HG02938 (cell line): Measurements from ENCODE around the gene LRRC8B.

ENCODE experiments used
- ATAC-seq: cut with Tn5 transposase; IDR thresholded peaks from one replicate; pipeline ENCODE4 v1.9.1; 2021; ENCODE audit warnings: mild to moderate bottlenecking, moderate library complexity; ENCODE audit not compliant: unreplicated experiment

Gene LRRC8B

DNA sequence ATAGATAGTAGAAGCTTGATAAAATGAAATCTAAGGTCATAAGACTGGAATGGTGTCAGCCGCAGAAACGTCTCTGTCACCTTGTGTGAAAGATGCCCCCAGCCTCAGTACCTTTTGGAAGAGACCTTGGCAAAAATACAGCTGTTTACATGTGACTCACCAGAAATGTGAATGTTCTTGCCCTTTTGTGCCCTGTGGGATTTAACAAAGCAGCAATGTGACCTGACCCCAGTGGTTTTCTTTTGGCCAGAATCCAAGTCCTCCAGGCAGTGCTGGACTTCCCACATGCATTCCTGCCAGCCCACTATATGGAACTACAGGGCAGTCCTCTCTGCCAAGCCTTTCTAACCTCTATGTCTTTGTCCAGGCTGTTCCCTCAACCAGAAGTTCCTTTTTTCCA, 81.1 kb downstream of the LRRC8B start:
- no peak for ATAC-seq

- no peak for ATAC-seq
These were observed 81.8 kb downstream of the LRRC8B start for GRCh38 chr1:89606227-89606980.

DNA sequence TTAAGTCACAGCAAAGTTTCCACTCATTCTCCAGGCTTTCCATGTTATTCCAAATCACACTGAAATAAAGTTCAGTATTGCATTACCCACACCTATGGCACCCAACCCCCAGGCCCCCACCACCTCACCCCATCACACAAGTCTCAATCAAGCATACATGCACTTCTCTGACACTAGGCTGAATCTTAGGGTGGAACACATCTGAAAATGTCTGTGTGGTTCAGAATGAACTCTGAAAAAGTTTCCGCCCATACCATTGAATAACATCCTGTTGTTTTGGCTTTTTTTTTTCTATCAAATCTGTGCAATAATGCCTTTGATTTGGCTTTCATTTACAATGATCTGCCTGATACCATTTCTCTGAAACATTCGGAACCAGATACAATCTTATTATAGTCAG, 82.5 kb downstream of the LRRC8B start:
- no peak for ATAC-seq

GRCh38 chr1:89607586-89608318, 83.1 kb downstream of the LRRC8B start:
- ATAC-seq = no peak

DNA sequence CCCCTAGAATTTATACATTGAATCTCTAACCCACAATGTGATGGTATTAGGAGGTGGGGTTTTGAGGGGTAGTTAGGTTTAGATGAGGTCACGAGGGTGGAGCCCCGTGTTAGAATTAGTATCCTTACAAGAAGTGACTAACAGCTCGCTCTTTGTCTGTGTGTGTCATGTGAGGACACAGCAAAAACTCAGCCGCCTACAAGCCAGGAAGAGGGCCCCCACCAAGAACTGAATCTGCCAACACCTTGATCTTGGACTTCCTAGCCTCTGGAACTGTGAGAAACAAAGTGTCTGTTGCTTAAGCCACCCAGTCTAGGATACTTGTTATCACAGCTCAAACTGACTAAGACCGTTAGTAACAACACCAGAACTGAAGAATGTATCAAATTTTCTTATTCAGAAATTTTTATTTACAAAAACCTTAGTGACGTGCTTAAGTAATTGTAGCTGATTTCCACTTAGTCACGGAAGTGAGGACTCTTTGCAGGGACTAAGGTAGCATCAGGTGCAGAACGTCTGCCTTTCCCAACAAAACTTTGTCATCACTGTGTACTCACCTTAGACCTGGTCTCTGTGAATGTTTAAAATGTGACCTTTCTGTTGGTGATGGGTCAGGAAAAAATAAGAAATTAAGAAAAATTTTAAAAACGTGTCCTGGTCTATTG, 83.8 kb downstream of the LRRC8B start:
- ATAC-seq = no peak

DNA sequence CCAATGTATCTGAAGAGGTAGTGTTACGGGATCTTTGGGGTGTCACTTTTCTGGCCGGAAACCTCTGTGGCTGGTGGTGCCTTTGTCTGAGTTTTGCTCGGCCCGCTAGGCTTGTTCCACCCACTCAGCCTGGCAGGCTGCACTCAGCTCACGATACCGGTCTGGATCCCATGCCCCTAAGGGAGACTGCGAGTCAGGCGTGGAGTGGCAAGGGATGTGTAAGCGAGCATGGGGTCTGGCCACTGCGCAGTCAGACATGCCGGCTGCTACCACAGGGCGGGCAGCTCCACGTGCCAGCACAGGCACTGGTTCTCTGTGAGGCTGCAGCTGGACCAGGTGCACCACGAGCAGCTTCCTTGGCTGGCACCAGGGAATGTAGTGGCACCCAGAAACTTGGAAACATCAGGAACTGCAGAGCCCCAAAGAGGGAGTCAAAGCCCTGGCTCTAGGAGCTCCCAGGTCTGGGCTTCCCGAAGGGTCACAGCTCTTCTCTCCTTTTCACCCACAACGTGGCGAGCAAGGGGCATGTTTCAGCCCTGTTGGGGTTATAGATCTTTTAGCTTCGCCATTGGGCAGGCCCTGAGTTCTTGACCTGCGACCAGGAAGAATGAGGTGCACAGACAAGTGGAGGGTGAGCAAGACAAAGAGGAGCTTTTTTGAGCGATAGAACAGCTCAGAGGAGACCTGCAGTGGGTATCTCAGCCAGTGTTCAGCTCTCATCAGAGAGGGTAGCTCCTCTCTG, 84.5 kb downstream of the LRRC8B start:
- ATAC-seq = no peak

- ATAC-seq = no peak
These were observed 85.3 kb downstream of the LRRC8B start for GRCh38 chr1:89609781-89610456.

GRCh38 chr1:89610457-89611011, 85.9 kb downstream of the LRRC8B start:
- no peak for ATAC-seq

DNA sequence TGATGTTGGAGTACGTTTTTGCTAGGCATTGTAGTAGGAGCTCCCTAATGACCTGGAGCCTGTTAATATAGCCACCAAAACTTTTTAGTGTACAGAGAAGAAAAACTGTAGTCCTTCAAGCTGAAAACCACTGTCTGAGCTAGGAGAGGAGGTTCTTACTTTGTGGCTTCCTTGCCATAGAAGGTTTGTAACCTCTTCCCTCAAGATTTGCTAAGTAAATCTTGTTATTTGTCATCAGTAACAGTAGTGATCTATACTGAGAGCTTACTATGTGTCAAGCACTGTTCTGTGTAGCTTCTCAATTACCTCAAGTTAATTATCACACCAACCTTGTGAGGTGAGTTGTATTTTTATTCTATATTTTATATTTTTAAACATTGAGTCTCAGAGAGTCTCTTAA, 87.1 kb downstream of the LRRC8B start:
- ATAC-seq = peak; percentile 99

DNA sequence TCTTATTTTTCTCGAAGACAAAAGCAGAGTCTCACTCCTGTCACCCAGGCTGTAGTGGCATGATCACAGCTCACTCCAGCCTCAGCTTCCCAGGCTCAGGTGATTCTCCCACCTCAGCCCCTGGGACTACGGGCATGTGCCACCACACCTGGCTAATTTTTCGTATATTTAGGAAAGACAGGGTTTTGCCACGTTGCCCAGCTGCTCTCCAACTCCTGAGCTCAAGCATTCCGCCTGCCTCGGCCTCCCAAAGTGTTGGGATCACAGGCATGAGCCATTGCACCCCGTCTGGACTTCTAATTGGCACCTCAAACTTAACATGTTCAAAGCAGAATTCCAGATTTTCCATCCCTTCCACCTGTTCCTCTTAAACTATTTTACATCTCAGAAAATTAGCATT, 89.3 kb downstream of the LRRC8B start:
- no peak for ATAC-seq

- no peak for ATAC-seq
These were observed 91.3 kb downstream of the LRRC8B start for GRCh38 chr1:89615676-89616598.

DNA sequence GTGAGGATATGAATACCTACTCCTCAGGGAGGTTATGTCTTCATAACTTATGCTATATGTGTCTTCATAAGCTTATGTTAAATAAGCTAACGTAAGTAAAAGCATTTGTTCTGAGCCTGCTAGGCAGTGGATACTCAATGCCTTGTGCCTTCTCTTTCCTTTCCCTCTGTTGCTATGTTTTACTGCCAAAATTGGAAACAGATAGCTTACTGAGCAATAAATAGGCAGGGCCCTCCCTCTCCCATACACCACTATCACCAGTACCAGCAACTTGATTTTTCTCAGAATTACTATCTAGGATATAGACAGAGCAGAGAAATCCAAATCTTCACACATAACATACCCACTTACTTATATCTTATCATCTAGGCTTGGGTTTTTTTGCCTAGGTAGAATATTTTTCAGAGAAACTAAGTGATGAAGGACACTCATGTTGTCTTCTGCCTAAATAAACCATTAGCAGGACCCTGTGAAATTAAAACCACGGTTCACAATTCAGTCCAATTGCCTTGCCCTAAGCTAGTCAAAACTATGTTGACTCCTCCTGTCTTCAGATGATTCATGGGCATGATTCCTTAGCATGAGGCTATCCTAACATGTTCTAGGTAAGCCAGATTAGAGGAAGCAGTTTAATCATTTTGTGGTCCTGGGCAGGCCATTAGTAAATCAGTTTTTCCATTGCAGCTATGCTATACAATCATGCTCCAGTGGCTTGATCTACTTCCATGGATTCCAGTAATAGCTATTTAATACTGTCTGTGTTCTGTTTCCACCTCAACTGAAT, 92.4 kb downstream of the LRRC8B start:
- no peak for ATAC-seq

GRCh38 chr1:89620664-89621063, 96.0 kb downstream of the LRRC8B start:
- ATAC-seq = no peak

GRCh38 chr1:89622895-89623294, 98.3 kb downstream of the LRRC8B start:
- ATAC-seq = no peak

DNA sequence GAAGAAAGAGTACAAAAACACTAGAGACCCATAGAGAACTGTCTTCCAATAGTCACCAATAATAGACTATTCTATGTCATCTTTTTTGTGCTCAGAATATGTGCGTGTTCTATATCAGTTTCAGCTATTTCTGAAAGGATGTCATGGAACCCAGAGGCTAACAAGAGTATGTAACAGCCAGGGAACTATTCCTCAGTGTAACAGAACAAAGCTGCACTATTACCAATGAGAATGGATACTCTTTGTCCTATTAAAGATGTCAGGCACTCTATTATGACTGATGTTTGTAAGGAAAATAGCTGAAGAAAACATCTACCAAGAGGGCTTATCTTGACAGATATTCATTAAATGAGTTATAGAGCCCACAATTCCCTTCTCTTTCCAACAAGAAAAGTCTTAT, 99.7 kb downstream of the LRRC8B start:
- no peak for ATAC-seq

- no peak for ATAC-seq
These were observed 100.2 kb downstream of the LRRC8B start for GRCh38 chr1:89624715-89625323.

DNA sequence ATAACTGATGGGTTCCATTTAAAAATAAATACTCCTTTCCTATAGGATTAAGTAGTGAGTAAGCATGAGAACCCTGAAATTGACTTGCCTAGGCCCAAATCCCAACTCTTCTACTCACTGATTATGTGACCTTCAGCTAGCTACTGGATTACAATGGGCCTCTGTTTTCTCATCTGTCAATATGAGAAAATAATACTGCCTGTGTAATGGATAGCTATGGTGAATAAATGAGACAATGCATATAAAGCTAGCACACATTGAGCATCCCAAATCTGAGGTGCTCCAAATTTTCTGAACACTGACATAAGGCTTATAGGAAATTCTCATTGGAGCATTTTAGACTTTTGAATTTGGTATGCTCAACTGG, 103.0 kb downstream of the LRRC8B start:
- ATAC-seq = no peak

- no peak for ATAC-seq
These were observed 104.5 kb downstream of the LRRC8B start for GRCh38 chr1:89629146-89629545.
